HS-5 (cell line): ENCODE data around the gene KRTAP5-2.

Experiments
- DNase-seq: peaks from one replicate; pipeline ENCODE4 v3.0.0-alpha.2; 2012; ENCODE audit warnings: low read depth

The KRTAP5-2 gene

GRCh38 chr11:1567721-1568100, 30.4 kb downstream of the KRTAP5-2 start:
- DNase-seq = no peak

DNA sequence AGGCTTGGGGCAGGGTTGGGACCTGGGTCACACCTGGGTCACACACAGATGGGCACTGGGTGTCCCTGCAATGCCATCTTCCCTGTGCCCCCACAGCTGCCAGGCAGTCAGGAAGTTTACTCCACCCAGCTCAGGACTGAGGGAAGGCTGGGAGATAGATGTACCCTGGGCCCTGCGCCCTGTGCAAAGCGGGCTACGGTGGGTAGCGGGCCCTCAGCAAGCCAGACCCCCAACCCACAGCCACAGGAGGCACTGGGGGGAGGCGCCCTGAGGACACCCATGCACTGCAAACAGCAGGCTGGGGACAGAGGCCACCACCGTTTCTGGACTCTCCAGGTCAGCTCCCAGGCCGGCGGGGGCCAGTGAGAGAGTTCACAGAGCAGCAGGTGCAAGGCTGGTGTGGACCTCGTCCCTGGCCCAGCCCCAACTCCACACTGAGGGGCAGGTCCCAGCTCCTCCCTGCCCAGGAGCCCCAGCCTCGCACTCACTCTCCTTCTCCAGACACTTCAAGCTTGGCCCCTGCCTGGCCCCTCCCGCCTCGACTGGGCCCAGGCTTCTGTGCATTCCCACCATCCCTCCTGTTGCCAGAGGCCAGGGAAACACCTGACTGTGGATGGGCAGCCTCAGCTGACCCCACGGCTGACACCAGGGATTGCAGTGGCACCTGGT, 30.9 kb downstream of the KRTAP5-2 start:
- no peak for DNase-seq

DNA sequence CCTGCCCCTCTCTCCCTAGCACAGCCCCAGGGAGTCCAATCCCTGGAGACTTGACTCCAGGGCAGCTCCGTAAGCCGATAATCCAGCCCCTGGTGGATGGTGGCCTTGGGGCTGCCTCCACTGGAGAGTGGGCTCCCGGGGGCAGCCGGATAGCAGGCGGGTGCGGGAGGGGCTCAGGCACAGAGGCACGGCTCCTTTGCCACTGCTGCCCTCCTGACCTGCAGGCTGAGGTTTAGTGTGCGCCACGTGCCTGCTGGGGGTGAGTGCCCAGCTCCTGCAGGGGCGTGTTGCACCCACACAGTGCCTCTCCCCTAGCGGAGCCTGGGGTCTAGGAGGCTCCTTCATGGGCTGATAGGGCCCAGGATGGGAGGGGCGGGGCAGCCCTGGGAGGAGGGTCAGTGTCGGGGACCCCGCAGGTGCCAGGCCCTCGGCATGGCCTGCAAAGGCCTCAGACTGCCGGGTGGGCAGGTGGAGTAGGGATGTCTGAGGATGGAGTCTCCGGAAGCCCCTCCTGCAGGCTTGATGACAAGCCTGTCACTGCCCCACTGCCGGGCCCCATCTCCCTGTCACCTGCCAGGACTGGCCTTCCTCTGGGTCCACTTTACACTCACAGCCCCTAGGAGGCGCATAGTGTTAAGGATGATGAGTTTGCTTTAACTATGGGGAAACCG, 31.6 kb downstream of the KRTAP5-2 start:
- DNase-seq = no peak

DNA sequence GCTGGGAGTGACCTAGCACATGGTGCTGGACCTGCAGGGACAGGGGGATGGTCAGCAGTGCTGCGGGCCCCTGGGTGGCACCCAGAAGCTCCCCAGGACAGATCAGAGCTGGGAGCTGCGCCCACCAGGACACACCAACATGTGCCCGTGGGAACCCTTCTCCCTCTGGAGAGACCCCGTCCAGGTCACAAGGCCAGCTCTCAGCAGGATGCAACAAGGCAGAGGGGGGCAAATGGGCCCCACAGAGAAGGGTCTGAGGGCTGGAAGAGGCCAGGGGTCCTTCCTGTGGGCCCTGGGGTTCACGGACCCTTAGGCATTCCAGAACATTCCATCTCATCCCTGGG, 32.2 kb downstream of the KRTAP5-2 start:
- DNase-seq = no peak

DNA sequence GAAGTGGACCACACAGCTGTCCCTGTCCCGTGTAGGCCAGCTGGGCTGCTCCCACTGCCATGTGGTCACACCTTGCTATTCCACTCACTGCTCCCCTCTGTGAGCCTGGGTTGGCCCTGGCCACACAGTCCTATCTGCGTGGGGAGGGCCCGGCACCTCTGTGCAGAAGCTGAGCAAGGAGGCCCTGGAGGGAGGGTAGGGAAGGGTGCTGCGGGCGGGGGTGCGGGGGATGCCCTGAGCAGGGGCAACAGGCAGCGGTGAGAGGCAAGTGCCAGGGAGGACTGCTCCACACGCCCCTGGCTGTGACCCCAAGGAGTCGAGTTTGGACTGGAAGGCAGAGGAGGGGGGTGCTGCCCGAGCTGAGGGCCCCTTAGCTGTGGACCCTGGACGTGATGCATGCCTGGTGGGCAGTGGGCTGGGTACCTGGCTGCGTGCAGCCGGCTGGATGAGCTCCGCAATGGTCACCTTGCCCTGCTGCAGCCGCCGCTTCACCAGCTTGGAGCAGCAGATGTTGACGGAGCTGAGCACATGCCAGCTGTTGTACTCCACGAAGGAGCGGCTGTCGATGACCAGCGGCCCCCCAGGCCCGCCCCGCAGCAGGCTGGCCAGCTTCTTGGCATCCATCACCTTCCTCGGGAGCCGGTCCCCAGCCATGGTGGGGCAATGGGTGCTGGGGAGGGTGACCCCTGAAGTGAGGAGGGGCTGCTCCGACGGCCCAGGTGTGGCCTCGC, 32.8 kb downstream of the KRTAP5-2 start:
- no peak for DNase-seq

- no peak for DNase-seq
These were observed 33.4 kb downstream of the KRTAP5-2 start for GRCh38 chr11:1564535-1565172.

- DNase-seq = no peak
These were observed 34.2 kb downstream of the KRTAP5-2 start for GRCh38 chr11:1563697-1564534.

DNA sequence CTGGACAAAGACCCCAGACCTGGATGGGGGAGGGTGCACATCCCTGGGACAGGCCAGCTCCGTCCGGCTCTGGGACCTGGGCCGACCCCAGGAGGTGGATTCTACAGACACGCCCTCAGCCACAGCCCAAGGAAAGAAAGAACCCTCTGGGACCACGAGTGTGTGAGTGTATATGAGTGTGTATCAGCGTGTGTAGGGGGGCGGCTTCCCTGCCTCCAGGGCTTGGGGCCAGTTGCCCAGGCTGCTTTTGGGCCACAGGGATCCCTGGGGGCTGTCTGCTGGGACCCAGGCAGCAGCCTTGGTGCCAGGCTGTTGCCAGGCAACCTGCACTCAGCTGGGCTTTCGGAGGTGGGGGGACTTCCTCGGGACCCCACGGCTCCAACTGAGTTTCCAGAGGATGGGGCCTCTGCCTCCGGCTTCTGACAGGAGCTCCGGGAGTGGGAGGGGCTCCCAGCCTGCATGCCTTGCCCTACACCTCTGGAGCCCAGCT, 34.9 kb downstream of the KRTAP5-2 start:
- DNase-seq = no peak

GRCh38 chr11:1562469-1563148, 35.5 kb downstream of the KRTAP5-2 start:
- no peak for DNase-seq

DNA sequence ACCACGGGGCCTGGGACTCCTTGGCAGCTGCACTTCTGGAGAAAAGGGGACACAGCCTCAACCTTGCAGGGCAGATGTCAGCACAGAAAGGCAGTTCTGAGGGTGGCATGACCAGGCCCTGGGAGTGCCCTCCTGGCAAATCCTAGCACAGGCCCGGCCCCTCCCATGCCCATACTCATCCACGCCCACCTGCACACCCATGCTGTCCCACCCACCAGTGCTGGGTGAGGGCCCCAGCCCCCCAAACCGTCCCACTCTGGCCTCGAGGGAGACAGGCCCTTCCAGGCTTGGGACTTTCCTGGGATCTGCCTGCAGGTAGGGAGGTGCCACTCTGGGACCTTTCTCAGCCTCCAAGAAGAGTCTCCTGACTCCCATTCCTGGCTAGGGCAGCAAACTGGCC, 36.1 kb downstream of the KRTAP5-2 start:
- no peak for DNase-seq

- DNase-seq = no peak
These were observed 36.8 kb downstream of the KRTAP5-2 start for GRCh38 chr11:1561266-1561665.

DNA sequence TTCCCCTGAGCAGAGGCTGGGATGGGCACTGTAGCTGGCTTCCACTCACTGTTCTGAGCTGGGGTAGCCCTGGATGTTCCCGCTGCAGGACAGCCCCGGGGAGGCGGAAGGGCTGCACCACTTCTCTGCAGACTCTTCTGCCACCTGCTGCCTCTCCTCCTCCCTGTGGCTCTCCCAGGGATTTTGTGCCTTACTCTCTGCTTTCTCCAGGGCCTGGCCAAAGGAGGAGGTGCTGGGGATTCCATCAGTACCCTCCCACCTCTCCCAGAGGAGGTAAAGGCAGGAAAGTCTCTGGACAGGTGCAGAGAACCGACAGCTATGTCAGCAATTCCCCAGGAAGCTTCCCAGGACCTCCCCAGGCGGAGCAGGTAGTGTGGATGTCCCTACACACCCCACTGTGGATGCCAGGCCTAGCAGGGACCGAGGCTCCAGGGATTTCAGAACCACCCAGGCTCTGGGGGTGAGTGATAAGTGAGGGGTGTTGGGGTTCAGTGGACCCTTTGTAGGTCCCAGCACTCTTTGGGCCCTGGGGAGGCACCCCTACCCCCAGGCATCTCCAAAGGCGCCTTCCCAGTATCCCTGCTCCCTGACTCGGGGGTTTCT, 37.3 kb downstream of the KRTAP5-2 start:
- no peak for DNase-seq

GRCh38 chr11:1560002-1560648, 38.0 kb downstream of the KRTAP5-2 start:
- no peak for DNase-seq

DNA sequence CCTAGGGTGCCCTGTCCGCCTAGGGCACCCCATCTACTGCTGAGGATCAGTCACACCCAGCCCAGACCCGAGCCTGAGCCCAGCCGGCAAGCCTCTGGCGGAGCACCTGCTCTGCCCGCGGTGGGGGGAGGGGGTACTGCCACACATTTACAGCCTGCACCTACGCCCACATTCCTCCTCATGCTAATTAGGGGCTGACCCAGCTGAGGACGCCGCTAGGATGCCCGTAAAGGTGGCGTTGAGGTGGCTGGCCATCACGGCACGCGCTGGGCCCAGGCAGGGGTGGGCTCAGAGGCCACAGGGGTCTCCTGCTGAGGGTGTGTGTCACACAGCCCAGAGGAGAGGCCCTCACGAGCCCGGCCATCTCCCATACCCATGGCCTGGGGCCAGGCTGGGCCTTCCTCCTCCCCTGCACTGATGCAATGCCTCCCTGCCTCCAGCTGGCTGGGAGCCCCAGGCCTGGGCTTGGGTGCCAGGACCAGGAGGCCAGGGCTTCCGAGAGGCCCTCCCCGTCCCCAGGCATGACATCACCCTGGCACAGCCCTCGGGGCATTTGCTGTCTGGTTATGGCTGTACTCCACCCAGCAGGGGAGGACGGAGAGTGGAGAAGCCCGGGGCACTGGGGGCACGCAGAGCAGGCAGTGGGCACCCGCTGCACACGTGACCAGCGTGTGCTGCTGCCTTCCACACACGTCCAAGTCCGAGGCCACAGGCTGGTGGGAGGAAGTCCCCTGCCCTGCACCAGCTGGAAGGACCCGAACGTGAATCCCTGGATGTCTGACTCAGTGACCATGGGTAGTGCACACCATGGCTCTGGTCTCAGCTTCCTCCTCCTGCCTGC, 38.8 kb downstream of the KRTAP5-2 start:
- DNase-seq = no peak

GRCh38 chr11:1558775-1559110, 39.4 kb downstream of the KRTAP5-2 start:
- DNase-seq = no peak

- DNase-seq = no peak
These were observed 40.0 kb downstream of the KRTAP5-2 start for GRCh38 chr11:1557904-1558774.

GRCh38 chr11:1557051-1557884, 40.8 kb downstream of the KRTAP5-2 start:
- no peak for DNase-seq
